ENCODE data around the gene ERFL.

The ERFL gene

GRCh38 chr19:41905273-41906002, 22.8 kb downstream of the ERFL start:
- TF ChIP-seq TEAD4 (IDR thresholded peaks at IDR 0.05), result no peak
- TF ChIP-seq USF1 (IDR thresholded peaks at IDR 0.05), result no peak
- TF ChIP-seq EP300 (IDR thresholded peaks at IDR 0.05; ENCODE audit: borderline replicate concordance), result no peak
- TF ChIP-seq TAF1 (IDR thresholded peaks at IDR 0.05; ENCODE audit: low read depth), result no peak
- TF ChIP-seq REST (IDR thresholded peaks at IDR 0.05; ENCODE audit: low read depth), result no peak
- no peak for TF ChIP-seq RAD21 (IDR thresholded peaks at IDR 0.05; ENCODE audit: low read depth)
- no peak for TF ChIP-seq YY1 (IDR thresholded peaks at IDR 0.05; ENCODE audit: low read depth)
- TF ChIP-seq CREB1 (IDR thresholded peaks at IDR 0.05; ENCODE audit: low read depth), result no peak
- TF ChIP-seq TCF12 (IDR thresholded peaks at IDR 0.05; ENCODE audit: low read depth), result no peak
- no peak for TF ChIP-seq CEBPB (IDR thresholded peaks at IDR 0.05)
- TF ChIP-seq MAX (IDR thresholded peaks at IDR 0.05), result no peak
- TF ChIP-seq NFIC (IDR thresholded peaks at IDR 0.05), result no peak
- no peak for TF ChIP-seq EGR1 (IDR thresholded peaks at IDR 0.05)
- TF ChIP-seq FOXM1 (IDR thresholded peaks at IDR 0.05; ENCODE audit: borderline replicate concordance, low read depth), result no peak
- no peak for TF ChIP-seq ZBTB7A (IDR thresholded peaks at IDR 0.05; ENCODE audit: low read depth)

GRCh38 chr19:41904118-41904870, 24.0 kb downstream of the ERFL start:
- TF ChIP-seq MAX (IDR thresholded peaks at IDR 0.05), result no peak
- no peak for TF ChIP-seq YY1 (IDR thresholded peaks at IDR 0.05; ENCODE audit: low read depth)
- TF ChIP-seq EP300 (IDR thresholded peaks at IDR 0.05; ENCODE audit: borderline replicate concordance), result no peak
- TF ChIP-seq TEAD4 (IDR thresholded peaks at IDR 0.05), result no peak
- no peak for TF ChIP-seq RAD21 (IDR thresholded peaks at IDR 0.05; ENCODE audit: low read depth)
- TF ChIP-seq FOXM1 (IDR thresholded peaks at IDR 0.05; ENCODE audit: borderline replicate concordance, low read depth), result no peak
- TF ChIP-seq TCF12 (IDR thresholded peaks at IDR 0.05; ENCODE audit: low read depth), result no peak

- no peak for TF ChIP-seq CREB1 (IDR thresholded peaks at IDR 0.05; ENCODE audit: low read depth)
- TF ChIP-seq USF1 (IDR thresholded peaks at IDR 0.05), result no peak
- TF ChIP-seq YY1 (IDR thresholded peaks at IDR 0.05; ENCODE audit: low read depth), result no peak
- no peak for TF ChIP-seq EGR1 (IDR thresholded peaks at IDR 0.05)
- no peak for TF ChIP-seq ZBTB7A (IDR thresholded peaks at IDR 0.05; ENCODE audit: low read depth)
- no peak for TF ChIP-seq EP300 (IDR thresholded peaks at IDR 0.05; ENCODE audit: borderline replicate concordance)
- no peak for TF ChIP-seq TAF1 (IDR thresholded peaks at IDR 0.05; ENCODE audit: low read depth)
- TF ChIP-seq TCF12 (IDR thresholded peaks at IDR 0.05; ENCODE audit: low read depth), result no peak
- TF ChIP-seq MAX (IDR thresholded peaks at IDR 0.05), result no peak
- TF ChIP-seq REST (IDR thresholded peaks at IDR 0.05; ENCODE audit: low read depth), result no peak
- TF ChIP-seq NFIC (IDR thresholded peaks at IDR 0.05), result no peak
- no peak for TF ChIP-seq FOXM1 (IDR thresholded peaks at IDR 0.05; ENCODE audit: borderline replicate concordance, low read depth)
- no peak for TF ChIP-seq TEAD4 (IDR thresholded peaks at IDR 0.05)
- no peak for TF ChIP-seq RAD21 (IDR thresholded peaks at IDR 0.05; ENCODE audit: low read depth)
- no peak for TF ChIP-seq CEBPB (IDR thresholded peaks at IDR 0.05)
Observed at GRCh38 chr19:41903193-41903953, 24.9 kb downstream of the ERFL start.

- TF ChIP-seq ZBTB7A (IDR thresholded peaks at IDR 0.05; ENCODE audit: low read depth) (no peak), TAF1 (IDR thresholded peaks at IDR 0.05; ENCODE audit: low read depth) (no peak), TEAD4 (IDR thresholded peaks at IDR 0.05) (no peak), REST (IDR thresholded peaks at IDR 0.05; ENCODE audit: low read depth) (no peak), EGR1 (IDR thresholded peaks at IDR 0.05) (no peak), CREB1 (IDR thresholded peaks at IDR 0.05; ENCODE audit: low read depth) (no peak), EP300 (IDR thresholded peaks at IDR 0.05; ENCODE audit: borderline replicate concordance) (no peak), NFIC (IDR thresholded peaks at IDR 0.05) (no peak), YY1 (IDR thresholded peaks at IDR 0.05; ENCODE audit: low read depth) (no peak), CEBPB (IDR thresholded peaks at IDR 0.05) (no peak), FOXM1 (IDR thresholded peaks at IDR 0.05; ENCODE audit: borderline replicate concordance, low read depth) (no peak), MAX (IDR thresholded peaks at IDR 0.05) (no peak), USF1 (IDR thresholded peaks at IDR 0.05) (no peak), TCF12 (IDR thresholded peaks at IDR 0.05; ENCODE audit: low read depth) (no peak), RAD21 (IDR thresholded peaks at IDR 0.05; ENCODE audit: low read depth) (no peak)
Observed at GRCh38 chr19:41902594-41902993, 25.7 kb downstream of the ERFL start.

All from Ishikawa (cell line).